Measurements from ENCODE around the gene RAB6B. TPM values are rescaled to one million over a fixed set of nuclear protein-coding genes. Genes with fewer than 3 reads are reported as not detected.

RAB6B gene
- total and polyA plus RNA-seq, 2 of the 8 experiments (the other 6 are each of a cell fraction or from before 2014, with no cell fraction given), result 7.9 to 15.6 TPM

- TF ChIP-seq SIRT6 (IDR thresholded peaks at IDR 0.05; ENCODE audit: low read length) (no peak), RNF2 (IDR thresholded peaks at IDR 0.05; ENCODE audit: borderline replicate concordance, low read depth, low read length, missing control alignments, poor library complexity, severe bottlenecking) (no peak)
These were observed 36.3 kb upstream of the RAB6B start (continued) for GRCh38 chr3:133932009-133932408.

All from H1 (cell line).